HUDEP-2 (cell line): ENCODE data around the gene NACC2.
"Not testable (repeated sequence)": the region's sequence is repeated elsewhere in the genome, so short reads cannot be mapped to it uniquely, and the experiment has no call there.

Source experiments
- DNase-seq, 76 experiments: peaks; one replicate each; lab custom pipeline; 2025; ENCODE audit not compliant: unreplicated experiment in 76 of 76; lab: John Stamatoyannopoulos, UW

The NACC2 gene

GRCh38 chr9:136082496-136083361 is 12.4 kb downstream of the NACC2 start:
- DNase-seq, result no peak

- DNase-seq, result no peak
Observed at GRCh38 chr9:136081826-136082495, 13.1 kb downstream of the NACC2 start.

GRCh38 chr9:136081113-136081825 is 13.8 kb downstream of the NACC2 start:
- DNase-seq, result no peak

- DNase-seq, result no peak
Observed at GRCh38 chr9:136080716-136081112, 14.4 kb downstream of the NACC2 start.

- DNase-seq, result peak in 35 of 76 experiments; percentile 8 to 68 (median 36)
Observed at GRCh38 chr9:136079916-136080246, 15.2 kb downstream of the NACC2 start.

GRCh38 chr9:136079211-136079915 is 15.7 kb downstream of the NACC2 start:
- DNase-seq, result no peak

GRCh38 chr9:136078498-136079011 is 16.5 kb downstream of the NACC2 start:
- DNase-seq, result no peak

- no peak for DNase-seq
Observed at GRCh38 chr9:136078024-136078423, 17.1 kb downstream of the NACC2 start.

- no peak for DNase-seq
Observed at GRCh38 chr9:136077491-136077890, 17.6 kb downstream of the NACC2 start.

GRCh38 chr9:136075881-136076678 is 19.0 kb downstream of the NACC2 start:
- no peak for DNase-seq

- no peak for DNase-seq
Observed at GRCh38 chr9:136075134-136075841, 19.8 kb downstream of the NACC2 start.

GRCh38 chr9:136074706-136075105 is 20.4 kb downstream of the NACC2 start:
- DNase-seq, result no peak

GRCh38 chr9:136062657-136063439 is 32.2 kb downstream of the NACC2 start:
- DNase-seq, result no peak

- not testable (repeated sequence) for DNase-seq
Observed at GRCh38 chr9:136061916-136062315, 33.2 kb downstream of the NACC2 start.

GRCh38 chr9:136061405-136061804 is 33.7 kb downstream of the NACC2 start:
- no peak for DNase-seq

- DNase-seq, result no peak
Observed at GRCh38 chr9:136060671-136061371, 34.3 kb downstream of the NACC2 start.

- no peak for DNase-seq
Observed at GRCh38 chr9:136059851-136060670, 35.0 kb downstream of the NACC2 start.
